Endothelial cell of umbilical vein (primary cell): ENCODE data around the gene CEP152. TPM values are rescaled to one million over a fixed set of nuclear protein-coding genes. Genes with fewer than 3 reads are reported as not detected.

ENCODE experiments used
- BruUV-seq: library from RNA; stranded (reverse); fragments of 400-500 nt; replicated peaks from 2 replicates; lab custom pipeline; 2021; lab: Mats Ljungman, UMichigan
- CTCF ChIA-PET: fragments of 300-600, 350-600 bp; sonication (Branson Sonifier 250); formaldehyde crosslinking; loops from one replicate; lab custom pipeline; 2021; ENCODE audit warnings: antibody characterized with exemption, inconsistent platforms; lab: Charles Lee
- POLR2A ChIA-PET: fragments of 300-600, 350-600 bp; sonication (Branson Sonifier 250); formaldehyde crosslinking; loops from one replicate; lab custom pipeline; 2021; ENCODE audit warnings: antibody characterized with exemption, inconsistent platforms; lab: Charles Lee
- DNase-seq: peaks from one replicate; pipeline ENCODE4 v3.0.0-alpha.2; 2011; ENCODE audit warnings: low read depth, low spot score
- FAIRE-seq: peaks from 2 replicates; lab custom pipeline; 2011; peaks lifted over from hg19 to GRCh38; lab: Jason Lieb, UNC
- H2AFZ ChIP-seq: 2 replicates; pipeline ENCODE4 v1.6.0; 2012; ENCODE audit warnings: low read depth, low read length, control low read depth, inconsistent platforms
- H3K27ac ChIP-seq: 2 replicates; pipeline ENCODE4 v1.5.1; 2011; ENCODE audit warnings: low read depth, mild to moderate bottlenecking, control low read depth, low read length, moderate library complexity; ENCODE audit not compliant: insufficient read depth
- H3K27me3 ChIP-seq, 2 experiments: 2 replicates each; pipeline versions ENCODE4 v1.6.0 to v1.6.1; 2011; ENCODE audit warnings: low read length in 2 of 2, mixed read lengths in 1 of 2; ENCODE audit not compliant: control insufficient read depth in 2 of 2, insufficient read depth in 2 of 2
- H3K36me3 ChIP-seq, 2 experiments: 2 replicates in 1 of 2; 3 replicates in 1 of 2; pipeline ENCODE4 v1.5.1; 2011; ENCODE audit warnings: low read length in 2 of 2, mild to moderate bottlenecking in 1 of 2, moderate library complexity in 1 of 2; ENCODE audit not compliant: control insufficient read depth in 2 of 2, insufficient read depth in 2 of 2; ENCODE audit errors: extremely low read depth in 1 of 2
- H3K4me1 ChIP-seq: 3 replicates; pipeline ENCODE4 v1.5.1; 2011; ENCODE audit warnings: mild to moderate bottlenecking, low read length; ENCODE audit not compliant: control insufficient read depth, insufficient read depth; ENCODE audit errors: extremely low read depth
- H3K4me2 ChIP-seq: 2 replicates; pipeline ENCODE4 v1.6.1; 2011; ENCODE audit warnings: low read length, control low read depth, mixed read lengths; ENCODE audit not compliant: insufficient read depth
- H3K4me3 ChIP-seq, 3 experiments: fragments of 200-600 bp in 1 of 3; sonication (generic), shearing (Covaris generic) in 1 of 3; replicated peaks in 1 of 3; 2 replicates each; pipeline ENCODE4 v1.5.1; 2011 to 2016; ENCODE audit warnings: control low read depth in 3 of 3, low read length in 3 of 3, mild to moderate bottlenecking in 2 of 3, inconsistent platforms in 1 of 3, low read depth in 1 of 3, moderate library complexity in 1 of 3; ENCODE audit not compliant: insufficient read depth in 1 of 3
- H3K79me2 ChIP-seq: 2 replicates; pipeline ENCODE4 v1.6.0; 2012; ENCODE audit warnings: low read length, inconsistent platforms; ENCODE audit not compliant: control insufficient read depth, insufficient read depth
- H3K9ac ChIP-seq: replicated peaks from 2 replicates; pipeline ENCODE3; 2011; ENCODE audit warnings: low read length, control low read depth; ENCODE audit not compliant: insufficient read depth; ENCODE audit errors: extremely low read depth
- H3K9me1 ChIP-seq: replicated peaks from 3 replicates; pipeline ENCODE4 v1.6.0; 2011; ENCODE audit warnings: mild to moderate bottlenecking, low read length; ENCODE audit not compliant: control insufficient read depth, insufficient read depth; ENCODE audit errors: extremely low read depth
- H3K9me3 ChIP-seq: replicated peaks from 2 replicates; pipeline ENCODE4 v1.5.1; 2012; ENCODE audit warnings: low read length, inconsistent platforms; ENCODE audit not compliant: control insufficient read depth, insufficient read depth
- H4K20me1 ChIP-seq: replicated peaks from 2 replicates; pipeline ENCODE3; 2011; ENCODE audit warnings: mild to moderate bottlenecking, low read length; ENCODE audit not compliant: control insufficient read depth, insufficient read depth; ENCODE audit errors: extremely low read depth
- EZH2 ChIP-seq: IDR thresholded peaks from 2 replicates; pipeline ENCODE4 v1.6.1; 2012; ENCODE audit warnings: borderline replicate concordance, low read depth, mild to moderate bottlenecking, moderate library complexity, low read length, inconsistent platforms; ENCODE audit not compliant: severe bottlenecking
- FOS ChIP-seq: IDR thresholded peaks from 2 replicates; pipeline ENCODE4 v1.6.1; 2011; ENCODE audit warnings: mild to moderate bottlenecking, low read length, moderate library complexity, borderline replicate concordance; ENCODE audit not compliant: insufficient read depth
- GATA2 ChIP-seq: IDR thresholded peaks from 2 replicates; pipeline ENCODE4 v1.7.0; 2011; ENCODE audit warnings: low read depth, mild to moderate bottlenecking, moderate library complexity, mixed read lengths, low read length; ENCODE audit not compliant: insufficient read length, insufficient read depth
- JUN ChIP-seq: IDR thresholded peaks from 2 replicates; pipeline ENCODE4 v1.6.1; 2011; ENCODE audit warnings: borderline replicate concordance, low read depth; ENCODE audit not compliant: insufficient read length, insufficient read depth
- MYC ChIP-seq: IDR thresholded peaks from one replicate; pipeline ENCODE4 v1.6.1; 2011; ENCODE audit warnings: mild to moderate bottlenecking, low read depth, low read length
- POLR2A ChIP-seq: IDR thresholded peaks from 2 replicates; pipeline ENCODE4 v1.6.1; 2012; ENCODE audit warnings: low read depth, mild to moderate bottlenecking, control low read depth, low read length
- POLR2AphosphoS5 ChIP-seq: IDR thresholded peaks from 2 replicates; pipeline ENCODE4 v1.6.1; 2012; ENCODE audit warnings: low read depth, mild to moderate bottlenecking, control low read depth, low read length, moderate library complexity; ENCODE audit not compliant: insufficient read depth
- dilution Hi-C: fragments of 300-500 bp; cut with MboI; formaldehyde crosslinking; loops from one replicate; pipeline ENCODE4 v1.15.0; 2019; ENCODE audit warnings: low sequenced_read_pairs; ENCODE audit not compliant: extremely low pct_ligation_motif_present
- intact Hi-C: fragments of 100-400 bp; cut with micrococcal nuclease; formaldehyde crosslinking; loops from one replicate; pipeline ENCODE4 v1.10.0; 2022
- polyA plus RNA-seq, 4 experiments: library from polyadenylated mRNA; depleted of rRNA in 3 of 4; stranded (reverse) in 3 of 4; unstranded in 1 of 4; fragments of >200 nt; gene quantifications; 2 replicates each; pipeline versions ENCODE4 v1.2.1 to v1.2.3, GENCODE V29; 2011 to 2012; ENCODE audit warnings: missing spikeins in 1 of 4
- total RNA-seq: library from RNA; stranded (reverse); gene quantifications from 2 replicates; pipeline ENCODE4 v1.2.3, GENCODE V29; 2021
- TF ChIP-seq, protein P1 (sequence below), 2 donors: IDR thresholded peaks; 1 replicate in 1 of 2; 2 replicates in 1 of 2; pipeline ENCODE4 v1.5.1; 2011; ENCODE audit warnings: low read length in 2 of 2, mild to moderate bottlenecking in 2 of 2, moderate library complexity in 2 of 2, control low read depth in 1 of 2, inconsistent platforms in 1 of 2, low read depth in 1 of 2; ENCODE audit not compliant: insufficient read depth in 1 of 2; ENCODE audit errors: extremely low read depth in 1 of 2
- TF ChIP-seq, protein P2 (sequence below): IDR thresholded peaks from 2 replicates; pipeline ENCODE4 v1.6.1; 2011; ENCODE audit not compliant: insufficient read depth, insufficient read length

The CEP152 gene
- total and polyA plus RNA-seq, 2 donors (not counting 3 experiments of a cell fraction or from before 2014, with no cell fraction given), result 3.0 to 15.7 TPM

DNA sequence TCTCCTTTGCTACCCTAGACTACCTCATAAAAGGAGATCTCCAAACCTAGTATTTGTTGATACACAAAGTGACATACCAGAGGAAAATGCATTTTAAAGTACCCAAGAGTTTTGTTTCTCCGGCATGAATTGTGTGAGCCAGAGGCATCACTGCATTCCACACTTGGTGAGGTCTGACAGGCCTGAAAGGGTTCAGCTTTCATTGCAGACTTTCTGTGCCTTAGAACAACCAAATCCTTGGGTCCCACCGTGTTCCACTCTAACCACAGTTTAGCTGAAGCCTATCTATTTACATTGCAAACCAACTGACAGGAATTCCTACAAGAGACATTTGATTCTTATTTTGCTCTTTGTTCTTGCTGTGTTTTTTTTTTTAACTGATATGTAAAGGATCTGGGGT lies 46.1 kb upstream of the CEP152 start:
- intact Hi-C loops, result loop anchor here (1.0 to 5.0 kb wide), 3 partner anchors 140 to 520 kb away; no protein-coding TSS in a partner anchor
- Histone ChIP-seq H3K9me1 (no peaks in the 10 kb centered on the region), H3K4me1 (no peaks in the 10 kb centered on the region), H3K36me3 (no peaks in the 10 kb centered on the region), H3K9ac (no peak overlapping the region), H3K9me3 (no peaks in the 10 kb centered on the region), H2AFZ (no peak overlapping the region), H3K4me3 (no peak overlapping the region), H3K27me3 (no peaks in the 10 kb centered on the region), H3K4me2 (no peak overlapping the region), H3K79me2 (no peaks in the 10 kb centered on the region), H3K27ac (no peak overlapping the region), H4K20me1 (no peaks in the 10 kb centered on the region)
- BruUV-seq, result no TSS peak
- DNase-seq (no peak), FAIRE-seq (no peak)
- dilution Hi-C loops, result no loop called here
- no peak for TF ChIP-seq POLR2AphosphoS5
- TF ChIP-seq, protein P1, sequence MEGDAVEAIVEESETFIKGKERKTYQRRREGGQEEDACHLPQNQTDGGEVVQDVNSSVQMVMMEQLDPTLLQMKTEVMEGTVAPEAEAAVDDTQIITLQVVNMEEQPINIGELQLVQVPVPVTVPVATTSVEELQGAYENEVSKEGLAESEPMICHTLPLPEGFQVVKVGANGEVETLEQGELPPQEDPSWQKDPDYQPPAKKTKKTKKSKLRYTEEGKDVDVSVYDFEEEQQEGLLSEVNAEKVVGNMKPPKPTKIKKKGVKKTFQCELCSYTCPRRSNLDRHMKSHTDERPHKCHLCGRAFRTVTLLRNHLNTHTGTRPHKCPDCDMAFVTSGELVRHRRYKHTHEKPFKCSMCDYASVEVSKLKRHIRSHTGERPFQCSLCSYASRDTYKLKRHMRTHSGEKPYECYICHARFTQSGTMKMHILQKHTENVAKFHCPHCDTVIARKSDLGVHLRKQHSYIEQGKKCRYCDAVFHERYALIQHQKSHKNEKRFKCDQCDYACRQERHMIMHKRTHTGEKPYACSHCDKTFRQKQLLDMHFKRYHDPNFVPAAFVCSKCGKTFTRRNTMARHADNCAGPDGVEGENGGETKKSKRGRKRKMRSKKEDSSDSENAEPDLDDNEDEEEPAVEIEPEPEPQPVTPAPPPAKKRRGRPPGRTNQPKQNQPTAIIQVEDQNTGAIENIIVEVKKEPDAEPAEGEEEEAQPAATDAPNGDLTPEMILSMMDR (IDR thresholded peaks at IDR 0.05; ENCODE audit: extremely low read depth in 1 of 2, insufficient read depth in 1 of 2, low read depth in 1 of 2, low read length in 2 of 2), result no peak
- no peak for TF ChIP-seq EZH2
- TF ChIP-seq FOS, result no peak
- no peak for TF ChIP-seq JUN
- no peak for TF ChIP-seq GATA2
- TF ChIP-seq MYC, result no peak
- TF ChIP-seq, protein P2, sequence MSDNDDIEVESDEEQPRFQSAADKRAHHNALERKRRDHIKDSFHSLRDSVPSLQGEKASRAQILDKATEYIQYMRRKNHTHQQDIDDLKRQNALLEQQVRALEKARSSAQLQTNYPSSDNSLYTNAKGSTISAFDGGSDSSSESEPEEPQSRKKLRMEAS, result no peak
- TF ChIP-seq POLR2A, result no peak
- ChIA-PET POLR2A (no interaction called here), CTCF (interaction anchor here (1.1 to 10.8 kb wide), 8 partner anchors 56 to 1288 kb away, joined by 4 to 181 read pairs (median 8); partner anchors contain the start of genes COPS2 and SHC4)
